ENCODE results near the gene LNP1.

- TF ChIP-seq CTCF (IDR thresholded peaks at IDR 0.05) (no peak), POLR2AphosphoS5 (IDR thresholded peaks at IDR 0.05) (no peak)
Measured at GRCh38 chr3:100454677-100455076, 53.3 kb downstream of the LNP1 start.
